Neural cell (in vitro differentiated cells): ENCODE data around the gene ACYP2. TPM values are rescaled to one million over a fixed set of nuclear protein-coding genes. Genes with fewer than 3 reads are reported as not detected.
A peak's percentile ranks its signal among the peaks of the same experiment; 100 is the strongest.

Source experiments
- H2AFZ ChIP-seq: fragments of 200-600, 300-800 bp; sonication (generic), shearing (Covaris generic); 2 replicates; pipeline ENCODE4 v1.6.0; 2014; ENCODE audit warnings: low read depth, mild to moderate bottlenecking, antibody characterized with exemption, low read length, moderate library complexity
- H3F3A ChIP-seq: fragments of 200-600 bp; shearing (Covaris generic); 2 replicates; pipeline ENCODE4 v1.6.1; 2016; ENCODE audit warnings: mild to moderate bottlenecking, moderate library complexity, mixed read lengths, antibody characterized with exemption, low read length; ENCODE audit not compliant: insufficient read depth, poor library complexity, severe bottlenecking
- H3K27ac ChIP-seq: fragments of 200-600, 300-800 bp; sonication (generic), shearing (Covaris generic); 2 replicates; pipeline ENCODE4 v1.5.1; 2014; ENCODE audit warnings: mild to moderate bottlenecking, low read length, moderate library complexity
- H3K27me3 ChIP-seq: fragments of 300-800, 200-600 bp; sonication (generic), shearing (Covaris generic); 2 replicates; pipeline ENCODE4 v1.6.0; 2014; ENCODE audit warnings: mild to moderate bottlenecking, low read depth, low read length, moderate library complexity; ENCODE audit not compliant: insufficient read depth
- H3K36me3 ChIP-seq: fragments of 300-800, 200-600 bp; sonication (generic), shearing (Covaris generic); 2 replicates; pipeline ENCODE4 v1.5.1; 2014; ENCODE audit warnings: mild to moderate bottlenecking, antibody characterized with exemption, low read length, moderate library complexity; ENCODE audit not compliant: insufficient read depth
- H3K4me2 ChIP-seq: fragments of 300-800, 200-600 bp; sonication (generic), shearing (Covaris generic); 2 replicates; pipeline ENCODE4 v1.6.0; 2014; ENCODE audit warnings: mild to moderate bottlenecking, low read length
- H3K4me3 ChIP-seq: fragments of 300-800, 200-600 bp; sonication (generic), shearing (Covaris generic); 2 replicates; pipeline ENCODE4 v1.5.1; 2014; ENCODE audit warnings: mild to moderate bottlenecking, low read length, moderate library complexity
- H3K79me2 ChIP-seq: fragments of 200-600 bp; shearing (Covaris generic); replicated peaks from 2 replicates; pipeline ENCODE4 v1.6.0; 2014; ENCODE audit warnings: mild to moderate bottlenecking, low read length, moderate library complexity; ENCODE audit not compliant: insufficient read depth
- H3K9ac ChIP-seq: fragments of 300-800, 200-600 bp; sonication (generic), shearing (Covaris generic); 2 replicates; pipeline ENCODE4 v1.6.1; 2016; ENCODE audit warnings: mild to moderate bottlenecking, low read length, mixed read lengths
- H3K9me2 ChIP-seq: fragments of 200-600 bp; shearing (Covaris generic); 2 replicates; pipeline ENCODE4 v1.6.1; 2016; ENCODE audit warnings: mild to moderate bottlenecking, low read length, mixed read lengths; ENCODE audit not compliant: insufficient read depth
- H3K9me3 ChIP-seq: fragments of 200-600, 300-800 bp; sonication (generic), shearing (Covaris generic); 2 replicates; pipeline ENCODE4 v1.6.1; 2016; ENCODE audit warnings: mild to moderate bottlenecking, mixed run types, low read length, moderate library complexity, mixed read lengths
- H4K20me1 ChIP-seq: fragments of 200-600 bp; shearing (Covaris generic); 2 replicates; pipeline ENCODE4 v1.6.1; 2016; ENCODE audit warnings: mild to moderate bottlenecking, mixed run types; ENCODE audit not compliant: insufficient read depth
- EP300 ChIP-seq: fragments of 450-650 bp; conservative IDR thresholded peaks from 2 replicates; pipeline ENCODE4 v1.6.1; 2014; ENCODE audit warnings: antibody characterized with exemption, mild to moderate bottlenecking, moderate library complexity; ENCODE audit not compliant: poor library complexity, severe bottlenecking
- EZH2 ChIP-seq: fragments of 200-600, 300-800 bp; shearing (Covaris generic), sonication (generic); IDR thresholded peaks from 2 replicates; pipeline ENCODE4 v1.6.1; 2014; ENCODE audit warnings: antibody characterized with exemption, low read length, borderline replicate concordance, mild to moderate bottlenecking; ENCODE audit not compliant: insufficient read depth, poor library complexity, severe bottlenecking
- MXI1 ChIP-seq: fragments of 450-650 bp; conservative IDR thresholded peaks from 2 replicates; pipeline ENCODE4 v1.6.1; 2014; ENCODE audit warnings: antibody characterized with exemption, mild to moderate bottlenecking; ENCODE audit not compliant: poor library complexity, severe bottlenecking
- POLR2AphosphoS5 ChIP-seq: IDR thresholded peaks from 2 replicates; pipeline ENCODE4 v1.6.1; 2012
- RAD21 ChIP-seq: fragments of 450-650 bp; conservative IDR thresholded peaks from 2 replicates; pipeline ENCODE4 v1.6.1; 2014; ENCODE audit warnings: antibody characterized with exemption, mild to moderate bottlenecking, moderate library complexity
- SMC3 ChIP-seq: fragments of 450-650 bp; conservative IDR thresholded peaks from 2 replicates; pipeline ENCODE4 v1.6.1; 2014; ENCODE audit warnings: antibody characterized with exemption, mild to moderate bottlenecking, moderate library complexity; ENCODE audit not compliant: poor library complexity
- TAF1 ChIP-seq: IDR thresholded peaks from 2 replicates; pipeline ENCODE4 v1.6.1; 2012; ENCODE audit warnings: low read depth
- polyA plus RNA-seq: library from polyadenylated mRNA; depleted of rRNA; stranded (reverse); fragments of >200 nt; gene quantifications from 2 replicates; pipeline ENCODE4 v1.2.3, GENCODE V29; 2014
- TF ChIP-seq, protein P1 (sequence below): IDR thresholded peaks from 2 replicates; pipeline ENCODE4 v1.6.1; 2012; ENCODE audit warnings: borderline replicate concordance
- TF ChIP-seq, protein P2 (sequence below): fragments of 450-650 bp; IDR thresholded peaks from 2 replicates; pipeline ENCODE4 v1.5.1; 2014; ENCODE audit warnings: antibody characterized with exemption, mild to moderate bottlenecking, moderate library complexity; ENCODE audit not compliant: poor library complexity, severe bottlenecking

The ACYP2 gene
- polyA plus RNA-seq, 1 donor from 2014 or later = 48.2 TPM

DNA sequence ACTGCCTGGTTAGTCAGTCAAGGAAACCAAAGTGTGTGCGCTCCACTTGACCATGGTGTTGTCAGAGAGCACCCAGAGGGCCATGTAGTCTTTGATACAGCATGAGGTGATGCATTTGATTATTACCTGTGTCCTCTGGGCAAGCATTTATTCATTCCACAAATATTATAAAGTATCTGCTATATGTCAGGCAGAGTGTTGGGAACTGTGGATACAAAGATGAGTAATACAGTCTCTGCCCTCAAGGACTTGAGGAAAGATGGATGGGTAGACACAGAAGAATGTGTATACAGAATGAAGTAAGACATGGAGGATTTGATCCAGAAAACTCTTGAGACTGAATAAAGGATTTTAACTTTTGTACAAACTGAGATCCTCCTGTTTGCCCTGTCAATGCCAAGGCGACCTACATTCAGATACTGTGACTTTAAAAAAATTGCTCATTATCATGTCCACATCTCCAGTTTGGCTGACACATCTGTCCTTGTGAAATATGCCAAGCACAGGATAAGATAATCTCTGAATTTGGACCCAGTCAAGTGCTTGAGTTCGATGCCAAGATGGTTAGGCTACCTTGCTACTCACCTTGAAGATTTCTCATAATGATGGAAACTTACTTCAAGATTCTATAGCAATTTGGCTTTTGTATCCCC lies 50.8 kb downstream of the ACYP2 start:
- Histone ChIP-seq H2AFZ (no peak overlapping the region), H3K4me2 (no peak overlapping the region), H3K79me2 (no peaks in the 10 kb centered on the region), H3K9me2 (no peaks in the 10 kb centered on the region), H3K4me3 (no peak overlapping the region), H3K27me3 (no peaks in the 10 kb centered on the region), H4K20me1 (no peaks in the 10 kb centered on the region), H3K9ac (no peak overlapping the region), H3F3A (no peaks in the 10 kb centered on the region), H3K36me3 (no peaks in the 10 kb centered on the region), H3K9me3 (no peaks in the 10 kb centered on the region), H3K27ac (no peak overlapping the region)
- TF ChIP-seq SMC3 (no peak), EP300 (no peak), EZH2 (no peak), POLR2AphosphoS5 (no peak), TAF1 (no peak), MXI1 (no peak), RAD21 (no peak)
- TF ChIP-seq, protein P1, sequence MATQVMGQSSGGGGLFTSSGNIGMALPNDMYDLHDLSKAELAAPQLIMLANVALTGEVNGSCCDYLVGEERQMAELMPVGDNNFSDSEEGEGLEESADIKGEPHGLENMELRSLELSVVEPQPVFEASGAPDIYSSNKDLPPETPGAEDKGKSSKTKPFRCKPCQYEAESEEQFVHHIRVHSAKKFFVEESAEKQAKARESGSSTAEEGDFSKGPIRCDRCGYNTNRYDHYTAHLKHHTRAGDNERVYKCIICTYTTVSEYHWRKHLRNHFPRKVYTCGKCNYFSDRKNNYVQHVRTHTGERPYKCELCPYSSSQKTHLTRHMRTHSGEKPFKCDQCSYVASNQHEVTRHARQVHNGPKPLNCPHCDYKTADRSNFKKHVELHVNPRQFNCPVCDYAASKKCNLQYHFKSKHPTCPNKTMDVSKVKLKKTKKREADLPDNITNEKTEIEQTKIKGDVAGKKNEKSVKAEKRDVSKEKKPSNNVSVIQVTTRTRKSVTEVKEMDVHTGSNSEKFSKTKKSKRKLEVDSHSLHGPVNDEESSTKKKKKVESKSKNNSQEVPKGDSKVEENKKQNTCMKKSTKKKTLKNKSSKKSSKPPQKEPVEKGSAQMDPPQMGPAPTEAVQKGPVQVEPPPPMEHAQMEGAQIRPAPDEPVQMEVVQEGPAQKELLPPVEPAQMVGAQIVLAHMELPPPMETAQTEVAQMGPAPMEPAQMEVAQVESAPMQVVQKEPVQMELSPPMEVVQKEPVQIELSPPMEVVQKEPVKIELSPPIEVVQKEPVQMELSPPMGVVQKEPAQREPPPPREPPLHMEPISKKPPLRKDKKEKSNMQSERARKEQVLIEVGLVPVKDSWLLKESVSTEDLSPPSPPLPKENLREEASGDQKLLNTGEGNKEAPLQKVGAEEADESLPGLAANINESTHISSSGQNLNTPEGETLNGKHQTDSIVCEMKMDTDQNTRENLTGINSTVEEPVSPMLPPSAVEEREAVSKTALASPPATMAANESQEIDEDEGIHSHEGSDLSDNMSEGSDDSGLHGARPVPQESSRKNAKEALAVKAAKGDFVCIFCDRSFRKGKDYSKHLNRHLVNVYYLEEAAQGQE = no peak
- TF ChIP-seq, protein P2, sequence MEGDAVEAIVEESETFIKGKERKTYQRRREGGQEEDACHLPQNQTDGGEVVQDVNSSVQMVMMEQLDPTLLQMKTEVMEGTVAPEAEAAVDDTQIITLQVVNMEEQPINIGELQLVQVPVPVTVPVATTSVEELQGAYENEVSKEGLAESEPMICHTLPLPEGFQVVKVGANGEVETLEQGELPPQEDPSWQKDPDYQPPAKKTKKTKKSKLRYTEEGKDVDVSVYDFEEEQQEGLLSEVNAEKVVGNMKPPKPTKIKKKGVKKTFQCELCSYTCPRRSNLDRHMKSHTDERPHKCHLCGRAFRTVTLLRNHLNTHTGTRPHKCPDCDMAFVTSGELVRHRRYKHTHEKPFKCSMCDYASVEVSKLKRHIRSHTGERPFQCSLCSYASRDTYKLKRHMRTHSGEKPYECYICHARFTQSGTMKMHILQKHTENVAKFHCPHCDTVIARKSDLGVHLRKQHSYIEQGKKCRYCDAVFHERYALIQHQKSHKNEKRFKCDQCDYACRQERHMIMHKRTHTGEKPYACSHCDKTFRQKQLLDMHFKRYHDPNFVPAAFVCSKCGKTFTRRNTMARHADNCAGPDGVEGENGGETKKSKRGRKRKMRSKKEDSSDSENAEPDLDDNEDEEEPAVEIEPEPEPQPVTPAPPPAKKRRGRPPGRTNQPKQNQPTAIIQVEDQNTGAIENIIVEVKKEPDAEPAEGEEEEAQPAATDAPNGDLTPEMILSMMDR = no peak

DNA sequence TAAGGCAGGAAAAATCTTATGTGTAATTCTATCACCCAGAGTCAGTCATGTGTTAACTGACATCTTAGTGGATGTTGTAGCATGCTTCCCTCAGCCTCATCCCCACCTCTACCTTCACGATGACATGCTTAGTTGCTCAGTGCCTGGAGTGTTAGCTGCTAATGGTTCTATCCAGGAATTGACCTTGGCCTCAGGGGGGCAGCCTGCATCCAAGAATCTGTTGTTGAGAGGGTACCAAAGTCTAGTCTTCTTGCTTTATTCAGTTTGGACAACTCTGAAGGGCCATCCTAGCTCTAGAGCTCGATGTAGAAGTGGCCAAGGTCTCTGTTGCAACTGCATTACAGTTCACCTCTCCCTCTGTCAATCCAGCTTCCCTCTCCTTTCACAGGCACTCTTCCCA lies 61.2 kb downstream of the ACYP2 start:
- H2AFZ ChIP-seq = no peak overlapping the region
- no peaks in the 10 kb centered on the region for H4K20me1 ChIP-seq
- H3K4me3 ChIP-seq = no peak overlapping the region
- no peaks in the 10 kb centered on the region for H3K36me3 ChIP-seq
- H3K9me2 ChIP-seq = no peaks in the 10 kb centered on the region
- no peak overlapping the region for H3K4me2 ChIP-seq
- no peaks in the 10 kb centered on the region for H3K27me3 ChIP-seq
- no peaks in the 10 kb centered on the region for H3K79me2 ChIP-seq
- no peak overlapping the region for H3K9ac ChIP-seq
- H3F3A ChIP-seq = no peaks in the 10 kb centered on the region
- TF ChIP-seq RAD21 (peak; percentile 74), SMC3 (peak; percentile 64)
- TF ChIP-seq, protein P2 = peak; percentile 59
- TF ChIP-seq, protein P1 = no peak
- no peak overlapping the region for H3K27ac ChIP-seq
- no peaks in the 10 kb centered on the region for H3K9me3 ChIP-seq
